ENCODE results near the gene MLLT10. TPM values are rescaled to one million over a fixed set of nuclear protein-coding genes. Genes with fewer than 3 reads are reported as not detected.

Gene MLLT10
- total and polyA plus RNA-seq, 2 donors (not counting 3 experiments of a cell fraction or from before 2014, with no cell fraction given), result 35.4 to 54.0 TPM

DNA sequence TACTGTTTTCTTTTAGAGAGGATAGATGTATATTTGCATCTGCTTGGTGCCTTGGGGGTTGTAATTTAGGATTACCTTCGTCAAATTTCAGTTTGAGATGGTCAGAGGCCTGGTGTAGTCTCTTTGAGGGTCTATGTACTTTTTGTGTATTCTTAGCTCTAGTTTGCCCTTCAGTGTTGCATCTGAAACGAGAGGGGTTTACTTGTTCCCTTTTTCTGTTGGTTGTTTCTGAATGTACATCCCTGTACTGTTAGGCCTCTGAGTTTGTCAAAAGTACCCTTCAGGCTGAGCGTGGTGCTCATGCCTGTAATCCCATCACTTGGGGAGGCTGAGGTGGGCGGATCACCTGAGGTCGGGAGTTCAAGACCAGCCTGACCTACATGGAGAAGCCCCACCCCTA, 60.0 kb downstream of the MLLT10 start:
- ChIA-PET CTCF (interaction anchor here (0.6 kb wide), 1 partner anchor 97 kb away, joined by 8 read pairs; no protein-coding TSS in a partner anchor), POLR2A (interaction anchor here (0.7 kb wide), 1 partner anchor 165 kb away, joined by 8 read pairs; no protein-coding TSS in a partner anchor)
- intact Hi-C loops (cut with micrococcal nuclease), result no loop called here
- no TSS peak for BruUV-seq (replicated peaks)
- Histone ChIP-seq H3K4me3 (replicated peaks in 1 of 3; ENCODE audit: insufficient read depth in 1 of 3, low read depth in 1 of 3, low read length in 3 of 3) (no peak overlapping the region), H4K20me1 (replicated peaks; ENCODE audit: control insufficient read depth, extremely low read depth, insufficient read depth, low read length) (no peaks in the 10 kb centered on the region), H3K9ac (replicated peaks; ENCODE audit: extremely low read depth, insufficient read depth, low read length) (no peak overlapping the region), H3K9me1 (replicated peaks; ENCODE audit: control insufficient read depth, extremely low read depth, insufficient read depth, low read length) (no peaks in the 10 kb centered on the region), H3K79me2 (ENCODE audit: control insufficient read depth, insufficient read depth, low read length) (peaks cover 73% of the 10 kb centered on the region), H3K4me1 (ENCODE audit: control insufficient read depth, extremely low read depth, insufficient read depth, low read length) (no peaks in the 10 kb centered on the region), H2AFZ (ENCODE audit: low read depth, low read length) (no peak overlapping the region), H3K27me3 (ENCODE audit: control insufficient read depth in 2 of 2, insufficient read depth in 2 of 2, low read length in 2 of 2) (no peaks in the 10 kb centered on the region), H3K4me2 (ENCODE audit: insufficient read depth, low read length) (no peak overlapping the region), H3K36me3 (ENCODE audit: control insufficient read depth in 2 of 2, extremely low read depth in 1 of 2, insufficient read depth in 2 of 2, low read length in 2 of 2) (no peaks in the 10 kb centered on the region), H3K27ac (ENCODE audit: insufficient read depth, low read depth, low read length) (no peak overlapping the region), H3K9me3 (replicated peaks; ENCODE audit: control insufficient read depth, insufficient read depth, low read length) (no peaks in the 10 kb centered on the region)
- TF ChIP-seq MYC (IDR thresholded peaks at IDR 0.05; ENCODE audit: low read depth, low read length) (no peak), JUN (IDR thresholded peaks at IDR 0.05; ENCODE audit: borderline replicate concordance, insufficient read depth, insufficient read length, low read depth) (no peak), EZH2 (IDR thresholded peaks at IDR 0.05; ENCODE audit: borderline replicate concordance, low read depth, low read length, severe bottlenecking) (no peak), POLR2A (IDR thresholded peaks at IDR 0.05; ENCODE audit: low read depth, low read length) (no peak), POLR2AphosphoS5 (IDR thresholded peaks at IDR 0.05; ENCODE audit: insufficient read depth, low read depth, low read length) (no peak), GATA2 (IDR thresholded peaks at IDR 0.05; ENCODE audit: insufficient read depth, insufficient read length, low read depth, low read length) (no peak), FOS (IDR thresholded peaks at IDR 0.05; ENCODE audit: borderline replicate concordance, insufficient read depth, low read length) (no peak)
- TF ChIP-seq, protein P1, sequence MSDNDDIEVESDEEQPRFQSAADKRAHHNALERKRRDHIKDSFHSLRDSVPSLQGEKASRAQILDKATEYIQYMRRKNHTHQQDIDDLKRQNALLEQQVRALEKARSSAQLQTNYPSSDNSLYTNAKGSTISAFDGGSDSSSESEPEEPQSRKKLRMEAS (IDR thresholded peaks at IDR 0.05; ENCODE audit: insufficient read depth, insufficient read length), result no peak
- TF ChIP-seq, protein P2, sequence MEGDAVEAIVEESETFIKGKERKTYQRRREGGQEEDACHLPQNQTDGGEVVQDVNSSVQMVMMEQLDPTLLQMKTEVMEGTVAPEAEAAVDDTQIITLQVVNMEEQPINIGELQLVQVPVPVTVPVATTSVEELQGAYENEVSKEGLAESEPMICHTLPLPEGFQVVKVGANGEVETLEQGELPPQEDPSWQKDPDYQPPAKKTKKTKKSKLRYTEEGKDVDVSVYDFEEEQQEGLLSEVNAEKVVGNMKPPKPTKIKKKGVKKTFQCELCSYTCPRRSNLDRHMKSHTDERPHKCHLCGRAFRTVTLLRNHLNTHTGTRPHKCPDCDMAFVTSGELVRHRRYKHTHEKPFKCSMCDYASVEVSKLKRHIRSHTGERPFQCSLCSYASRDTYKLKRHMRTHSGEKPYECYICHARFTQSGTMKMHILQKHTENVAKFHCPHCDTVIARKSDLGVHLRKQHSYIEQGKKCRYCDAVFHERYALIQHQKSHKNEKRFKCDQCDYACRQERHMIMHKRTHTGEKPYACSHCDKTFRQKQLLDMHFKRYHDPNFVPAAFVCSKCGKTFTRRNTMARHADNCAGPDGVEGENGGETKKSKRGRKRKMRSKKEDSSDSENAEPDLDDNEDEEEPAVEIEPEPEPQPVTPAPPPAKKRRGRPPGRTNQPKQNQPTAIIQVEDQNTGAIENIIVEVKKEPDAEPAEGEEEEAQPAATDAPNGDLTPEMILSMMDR (IDR thresholded peaks at IDR 0.05; ENCODE audit: extremely low read depth in 1 of 2, insufficient read depth in 1 of 2, low read depth in 1 of 2, low read length in 2 of 2), result no peak
- FAIRE-seq (no peak), DNase-seq (ENCODE audit: low read depth, low spot score) (no peak)
- dilution Hi-C loops (cut with MboI; ENCODE audit: extremely low pct_ligation_motif_present, low sequenced_read_pairs), result no loop called here

All from endothelial cell of umbilical vein (primary cell).